Peyer's patch (tissue), 4 donors: ENCODE measurements around the gene RPA1.

Experiments
- CTCF ChIP-seq, 6 experiments: fragments of 450-650 bp in 4 of 6; fragments of 200-600 bp in 2 of 6; sonication (generic) in 1 of 6; IDR thresholded peaks; one replicate each; pipeline ENCODE4 v1.5.1; 2017 to 2019; ENCODE audit warnings: antibody characterized with exemption in 6 of 6, mild to moderate bottlenecking in 3 of 6, moderate library complexity in 1 of 6
- POLR2A ChIP-seq, 2 donors: fragments of 450-650 bp; IDR thresholded peaks; one replicate each; pipeline ENCODE4 v1.5.1; 2017; ENCODE audit warnings: antibody characterized with exemption in 2 of 2, mild to moderate bottlenecking in 2 of 2, moderate library complexity in 2 of 2

- no peak for TF ChIP-seq CTCF (IDR thresholded peaks at IDR 0.05)
- TF ChIP-seq POLR2A (IDR thresholded peaks at IDR 0.05), result no peak
Measured at GRCh38 chr17:1803280-1803679, 26.5 kb upstream of the RPA1 start.
